HepG2 (cell line): ENCODE data around the gene CHKB. TPM values are rescaled to one million over a fixed set of nuclear protein-coding genes. Genes with fewer than 3 reads are reported as not detected.

Experiments used
- CREB1 ChIP-seq, 2 experiments: fragments of 450-650 bp in 1 of 2; IDR thresholded peaks; 2 replicates each; pipeline ENCODE4 v1.6.1; 2016 to 2017; ENCODE audit warnings: control low read depth in 1 of 2, mild to moderate bottlenecking in 1 of 2, missing compliant biosample characterization in 1 of 2, missing genetic modification characterization in 1 of 2
- CSRNP2 ChIP-seq: sonication (generic); formaldehyde crosslinking; conservative IDR thresholded peaks from 2 replicates; pipeline ENCODE4 v1.8.0; 2022; ENCODE audit warnings: low read depth, missing genetic modification reagents
- DNMT3B ChIP-seq: conservative IDR thresholded peaks from 2 replicates; pipeline ENCODE4 v1.6.1; 2016; ENCODE audit warnings: missing biosample characterization, control low read depth
- EED ChIP-seq: sonication (generic); formaldehyde crosslinking; IDR thresholded peaks from 2 replicates; pipeline ENCODE4 v1.5.0; 2020; ENCODE audit warnings: mild to moderate bottlenecking, missing genetic modification reagents
- HMGXB3 ChIP-seq: sonication (generic); formaldehyde crosslinking; IDR thresholded peaks from 2 replicates; pipeline ENCODE4 v1.4.0; 2020; ENCODE audit warnings: missing genetic modification reagents, borderline replicate concordance
- ISL2 ChIP-seq: sonication (generic); formaldehyde crosslinking; IDR thresholded peaks from 2 replicates; pipeline ENCODE4 v1.5.0; 2020; ENCODE audit warnings: missing genetic modification reagents
- ISX ChIP-seq: sonication (generic); formaldehyde crosslinking; conservative IDR thresholded peaks from 2 replicates; pipeline ENCODE4 v1.5.0; 2020; ENCODE audit warnings: missing genetic modification reagents
- JUND ChIP-seq: sonication (generic); formaldehyde crosslinking; IDR thresholded peaks from 2 replicates; pipeline ENCODE4 v1.8.0; 2022; ENCODE audit warnings: mild to moderate bottlenecking, missing genetic modification reagents
- MZF1 ChIP-seq: sonication (generic); formaldehyde crosslinking; IDR thresholded peaks from 2 replicates; pipeline ENCODE4 v1.8.1; 2023; ENCODE audit warnings: mild to moderate bottlenecking, missing genetic modification reagents, borderline replicate concordance
- NFAT5 ChIP-seq: sonication (generic); formaldehyde crosslinking; IDR thresholded peaks from 2 replicates; pipeline ENCODE4 v1.4.0; 2020; ENCODE audit warnings: missing genetic modification reagents
- NPAS2 ChIP-seq: sonication (generic); formaldehyde crosslinking; IDR thresholded peaks from 2 replicates; pipeline ENCODE4 v1.8.0; 2022; ENCODE audit warnings: mild to moderate bottlenecking, missing genetic modification reagents, borderline replicate concordance
- SRSF1 ChIP-seq: fragments of 200-400 bp; formaldehyde crosslinking; optimal IDR thresholded peaks from 2 replicates; pipeline ENCODE3; 2017; ENCODE audit warnings: mild to moderate bottlenecking, low read depth, low read length, moderate library complexity
- TEF ChIP-seq: sonication (generic); formaldehyde crosslinking; IDR thresholded peaks from 2 replicates; pipeline ENCODE4 v1.5.0; 2020; ENCODE audit warnings: missing genetic modification reagents
- ZBTB20 ChIP-seq: sonication (generic); formaldehyde crosslinking; IDR thresholded peaks from 2 replicates; pipeline ENCODE4 v1.8.1; 2023; ENCODE audit warnings: missing genetic modification reagents, low read depth, mild to moderate bottlenecking, borderline replicate concordance
- ZBTB7A ChIP-seq: sonication (generic); formaldehyde crosslinking; IDR thresholded peaks from 2 replicates; pipeline ENCODE4 v1.8.0; 2022; ENCODE audit warnings: mild to moderate bottlenecking, missing genetic modification reagents
- ZFP36L1 ChIP-seq: sonication (generic); formaldehyde crosslinking; IDR thresholded peaks from 2 replicates; pipeline ENCODE4 v1.8.0; 2022; ENCODE audit warnings: mild to moderate bottlenecking, missing genetic modification reagents, moderate library complexity
- ZFP90 ChIP-seq: sonication (generic); formaldehyde crosslinking; IDR thresholded peaks from 2 replicates; pipeline ENCODE4 v1.8.0; 2022; ENCODE audit warnings: missing genetic modification reagents, mild to moderate bottlenecking, inconsistent platforms, borderline replicate concordance
- polyA plus RNA-seq, 8 experiments: library from polyadenylated mRNA; depleted of rRNA in 3 of 8; stranded (reverse) in 7 of 8; unstranded in 1 of 8; fragments of >200 nt; fragmentation: Illumina TruSeq in 4 of 8; extraction: Trizol in 4 of 8; gene quantifications; 2 replicates each; pipeline versions ENCODE4 v1.2.1 to v1.2.3, GENCODE V29; 2011 to 2016; ENCODE audit warnings: low read depth in 4 of 8, missing spikeins in 1 of 8, mixed read lengths in 1 of 8; ENCODE audit not compliant: insufficient read depth in 1 of 8
- total RNA-seq, 5 experiments: library from RNA; depleted of rRNA; stranded (reverse); fragments of >200 nt; fragmentation: Illumina TruSeq; extraction: Trizol; gene quantifications; 2 replicates each; pipeline ENCODE4 v1.2.3, GENCODE V29; 2016; ENCODE audit warnings: low read depth in 1 of 5

Gene CHKB
- total and polyA plus RNA-seq, 2 of the 13 experiments (the other 11 are each of a cell fraction or from before 2014, with no cell fraction given) = 24.5 to 42.7 TPM

GRCh38 chr22:50530877-50531545, 51.6 kb downstream of the CHKB start (continued):
- peak; percentile 62; the same call in 1 of the 2 replicates for TF ChIP-seq ZFP90 (CRISPR knock-in tag)
- TF ChIP-seq MZF1 (CRISPR knock-in tag) = no peak
- TF ChIP-seq DNMT3B (CRISPR knock-in tag) = no peak
- 0 out of 2 replicates have a peak, but pooled peaks have one; percentile 39 for TF ChIP-seq JUND (CRISPR knock-in tag)
- TF ChIP-seq CSRNP2 = 0 out of 2 replicates have a peak, but pooled peaks have one; percentile 53
- no peak for TF ChIP-seq NFAT5 (CRISPR knock-in tag)
- TF ChIP-seq EED (CRISPR knock-in tag) = 0 out of 2 replicates have a peak, but pooled peaks have one; percentile 38
- no peak for TF ChIP-seq TEF (CRISPR knock-in tag)
- no peak for TF ChIP-seq HMGXB3 (CRISPR knock-in tag)
- no peak for TF ChIP-seq SRSF1
- no peak for TF ChIP-seq NPAS2 (CRISPR knock-in tag)
- TF ChIP-seq ZBTB20 = no peak
- no peak for TF ChIP-seq ZFP36L1
- peak; percentile 19; the same call in 1 of the 2 replicates for TF ChIP-seq ZBTB7A (CRISPR knock-in tag)
- no peak for TF ChIP-seq ISX
- peak; percentile 45; the same call in 1 of the 2 replicates for TF ChIP-seq CREB1 (IDR thresholded peaks at IDR 0.05)
- TF ChIP-seq CREB1 (CRISPR knock-in tag; IDR thresholded peaks at IDR 0.05) = no peak
- TF ChIP-seq ISL2 (CRISPR knock-in tag) = no peak
